HEK293T (cell line): Measurements from ENCODE around the gene C4BPB.

Experiments
- CTCF ChIA-PET: fragments of 350-600 bp; formaldehyde crosslinking; extraction: SDS; loops from one replicate; lab custom pipeline; 2021; ENCODE audit warnings: antibody characterized with exemption, inconsistent platforms; lab: Yijun Ruan, JAX
- POLR2A ChIA-PET: fragments of 350-600 bp; formaldehyde crosslinking; extraction: SDS; loops from one replicate; lab custom pipeline; 2020; ENCODE audit warnings: antibody characterized with exemption, inconsistent platforms; lab: Yijun Ruan, JAX
- DNase-seq: peaks from one replicate; pipeline ENCODE4 v3.0.0; 2012; ENCODE audit warnings: mixed read lengths; ENCODE audit errors: extremely low spot score
- ARNT ChIP-seq: fragments of 450-650 bp; IDR thresholded peaks from 2 replicates; pipeline ENCODE4 v1.6.1; 2017; ENCODE audit warnings: mild to moderate bottlenecking
- BHLHE40 ChIP-seq: fragments of 450-650 bp; IDR thresholded peaks from 2 replicates; pipeline ENCODE4 v1.6.1; 2016; ENCODE audit warnings: mild to moderate bottlenecking, moderate library complexity, borderline replicate concordance
- CTBP1 ChIP-seq: fragments of 450-650 bp; IDR thresholded peaks from 2 replicates; pipeline ENCODE4 v1.6.1; 2016; ENCODE audit warnings: borderline replicate concordance
- ELF4 ChIP-seq: fragments of 450-650 bp; IDR thresholded peaks from 2 replicates; pipeline ENCODE4 v1.6.1; 2017; ENCODE audit warnings: antibody characterized with exemption
- FOXA1 ChIP-seq: fragments of 450-650 bp; IDR thresholded peaks from 2 replicates; pipeline ENCODE4 v1.6.1; 2016; ENCODE audit warnings: mild to moderate bottlenecking
- FOXK2 ChIP-seq: fragments of 450-650 bp; IDR thresholded peaks from 2 replicates; pipeline ENCODE4 v1.6.1; 2016; ENCODE audit warnings: mild to moderate bottlenecking
- FOXM1 ChIP-seq: fragments of 450-650 bp; IDR thresholded peaks from 2 replicates; pipeline ENCODE4 v1.6.1; 2017; ENCODE audit warnings: mild to moderate bottlenecking, borderline replicate concordance
- HDGF ChIP-seq: fragments of 450-650 bp; IDR thresholded peaks from 2 replicates; pipeline ENCODE4 v1.6.1; 2017; ENCODE audit warnings: antibody characterized with exemption, borderline replicate concordance
- L3MBTL2 ChIP-seq: fragments of 450-650 bp; conservative IDR thresholded peaks from 2 replicates; pipeline ENCODE4 v1.6.1; 2016; ENCODE audit warnings: mild to moderate bottlenecking
- LEF1 ChIP-seq: fragments of 450-650 bp; IDR thresholded peaks from 2 replicates; pipeline ENCODE4 v1.6.1; 2017; ENCODE audit warnings: mild to moderate bottlenecking, borderline replicate concordance
- NFRKB ChIP-seq: fragments of 450-650 bp; IDR thresholded peaks from 2 replicates; pipeline ENCODE4 v1.6.1; 2016; ENCODE audit warnings: mild to moderate bottlenecking, moderate library complexity
- PKNOX1 ChIP-seq: fragments of 450-650 bp; IDR thresholded peaks from 2 replicates; pipeline ENCODE4 v1.6.1; 2016
- SP1 ChIP-seq: fragments of 450-650 bp; IDR thresholded peaks from 2 replicates; pipeline ENCODE4 v1.6.1; 2017
- SUZ12 ChIP-seq: fragments of 450-650 bp; IDR thresholded peaks from 2 replicates; pipeline ENCODE4 v1.6.1; 2016; ENCODE audit warnings: mild to moderate bottlenecking
- TARDBP ChIP-seq: fragments of 450-650 bp; IDR thresholded peaks from 2 replicates; pipeline ENCODE4 v1.6.1; 2016
- ZNF384 ChIP-seq: fragments of 450-650 bp; IDR thresholded peaks from 2 replicates; pipeline ENCODE4 v1.6.1; 2016

C4BPB gene

GRCh38 chr1:207115269-207115668 is 26.6 kb downstream of the C4BPB start:
- ChIA-PET POLR2A (no interaction called here), CTCF (no interaction called here)
- TF ChIP-seq L3MBTL2: no peak
- no peak for TF ChIP-seq LEF1
- TF ChIP-seq BHLHE40: no peak
- no peak for TF ChIP-seq FOXK2
- no peak for TF ChIP-seq FOXM1
- TF ChIP-seq ELF4: no peak
- TF ChIP-seq SUZ12: no peak
- no peak for TF ChIP-seq ZNF384
- no peak for TF ChIP-seq FOXA1
- no peak for TF ChIP-seq PKNOX1
- TF ChIP-seq CTBP1: no peak
- no peak for TF ChIP-seq TARDBP
- no peak for DNase-seq

GRCh38 chr1:207124389-207124788 is 35.7 kb downstream of the C4BPB start:
- ChIA-PET POLR2A (no interaction called here), CTCF (no interaction called here)
- no peak for DNase-seq
- no peak for TF ChIP-seq FOXK2
- no peak for TF ChIP-seq HDGF
- TF ChIP-seq NFRKB: no peak
- no peak for TF ChIP-seq L3MBTL2

- TF ChIP-seq TARDBP (no peak), ELF4 (no peak), BHLHE40 (no peak), CTBP1 (no peak), FOXA1 (no peak), SUZ12 (no peak), ZNF384 (no peak), HDGF (no peak), FOXK2 (no peak), L3MBTL2 (no peak), FOXM1 (no peak), LEF1 (no peak), NFRKB (no peak), ARNT (no peak), PKNOX1 (no peak), SP1 (no peak)
- DNase-seq: no peak
- ChIA-PET CTCF (no interaction called here), POLR2A (no interaction called here)
Observed at GRCh38 chr1:207128336-207128921, 39.8 kb downstream of the C4BPB start.

GRCh38 chr1:207129053-207129452 is 40.4 kb downstream of the C4BPB start:
- ChIA-PET POLR2A (no interaction called here), CTCF (no interaction called here)
- no peak for DNase-seq
- no peak for TF ChIP-seq FOXK2

- TF ChIP-seq BHLHE40: no peak
- no peak for TF ChIP-seq SP1
- TF ChIP-seq PKNOX1: no peak
- TF ChIP-seq CTBP1: no peak
- TF ChIP-seq SUZ12: no peak
- CTCF ChIA-PET: no interaction called here
- DNase-seq: no peak
- POLR2A ChIA-PET: no interaction called here
Observed at GRCh38 chr1:207130252-207131036, 41.8 kb downstream of the C4BPB start.

- POLR2A ChIA-PET: no interaction called here
- DNase-seq: no peak
- CTCF ChIA-PET: no interaction called here
- TF ChIP-seq LEF1 (no peak), SP1 (no peak), PKNOX1 (no peak), FOXA1 (no peak), HDGF (no peak), CTBP1 (no peak), TARDBP (no peak), SUZ12 (no peak), NFRKB (no peak), BHLHE40 (no peak), ELF4 (no peak), ZNF384 (no peak), FOXM1 (no peak), FOXK2 (no peak), ARNT (no peak), L3MBTL2 (no peak)
Observed at GRCh38 chr1:207131163-207131562, 42.5 kb downstream of the C4BPB start.
